PC-9 (cell line): ENCODE data around the gene CXXC5. TPM values are rescaled to one million over a fixed set of nuclear protein-coding genes. Genes with fewer than 3 reads are reported as not detected.

Experiments used
- BruUV-seq: library from RNA; stranded (reverse); fragments of 400-500 nt; replicated peaks from 2 replicates; lab custom pipeline; 2021; lab: Mats Ljungman, UMichigan
- CTCF ChIA-PET: fragments of 300-600 bp; sonication (Branson Sonifier 250); formaldehyde crosslinking; loops from one replicate; lab custom pipeline; 2022; ENCODE audit warnings: antibody characterized with exemption; lab: Charles Lee
- POLR2A ChIA-PET: fragments of 300-600 bp; sonication (Branson Sonifier 250); formaldehyde crosslinking; loops from one replicate; lab custom pipeline; 2022; ENCODE audit warnings: antibody characterized with exemption; ENCODE audit not compliant: unreplicated experiment; lab: Charles Lee
- DNase-seq, 2 experiments: peaks; one replicate each; pipeline versions ENCODE4 v3.0.0 to v3.0.0-alpha.2; 2015 to 2022; ENCODE audit warnings: mixed read lengths in 1 of 2
- H2AFZ ChIP-seq: fragments of 200-600 bp; sonication (generic); 2 replicates; pipeline ENCODE4 v1.8.1; 2017; ENCODE audit warnings: antibody characterized with exemption
- H3F3A ChIP-seq: fragments of 200-600 bp; sonication (generic); 2 replicates; pipeline ENCODE4 v1.8.1; 2017; ENCODE audit warnings: antibody characterized with exemption, mild to moderate bottlenecking, low read depth; ENCODE audit not compliant: insufficient read depth
- H3K27ac ChIP-seq: fragments of 200-600 bp; sonication (generic); 2 replicates; pipeline ENCODE4 v1.6.1; 2016; ENCODE audit warnings: mixed run types
- H3K27me3 ChIP-seq: fragments of 200-600 bp; sonication (generic); 2 replicates; pipeline ENCODE4 v1.6.1; 2016; ENCODE audit warnings: low read depth, mixed run types; ENCODE audit not compliant: insufficient read depth
- H3K36me3 ChIP-seq: fragments of 200-600 bp; sonication (generic); 2 replicates; pipeline ENCODE4 v1.6.1; 2016; ENCODE audit warnings: low read depth, mixed run types
- H3K4me1 ChIP-seq: fragments of 200-600 bp; sonication (generic); replicated peaks from 2 replicates; pipeline ENCODE4 v1.6.1; 2016; ENCODE audit warnings: mixed run types; ENCODE audit not compliant: insufficient read depth
- H3K4me2 ChIP-seq: fragments of 200-600 bp; sonication (generic); 2 replicates; pipeline ENCODE4 v1.6.1; 2017; ENCODE audit warnings: mixed run types
- H3K4me3 ChIP-seq: fragments of 200-600 bp; sonication (generic); 2 replicates; pipeline ENCODE4 v1.6.1; 2016; ENCODE audit warnings: mixed run types
- H3K79me2 ChIP-seq: fragments of 200-600 bp; sonication (generic); 2 replicates; pipeline ENCODE4 v1.6.1; 2017; ENCODE audit warnings: low read depth, mixed run types
- H3K9me2 ChIP-seq: fragments of 200-600 bp; sonication (generic); 2 replicates; pipeline ENCODE4 v1.8.1; 2017; ENCODE audit warnings: mild to moderate bottlenecking; ENCODE audit not compliant: insufficient read depth
- H3K9me3 ChIP-seq: fragments of 200-600 bp; sonication (generic); 2 replicates; pipeline ENCODE4 v1.8.1; 2016; ENCODE audit warnings: low read depth; ENCODE audit not compliant: insufficient read depth
- H4K20me1 ChIP-seq: fragments of 200-600 bp; sonication (generic); 2 replicates; pipeline ENCODE4 v1.8.1; 2017; ENCODE audit not compliant: insufficient read depth
- CTCF ChIP-seq: fragments of 200-600 bp; sonication (generic); conservative IDR thresholded peaks from 2 replicates; pipeline ENCODE4 v1.6.1; 2017; ENCODE audit warnings: mixed run types, antibody characterized with exemption, mild to moderate bottlenecking, moderate library complexity
- EZH2 ChIP-seq: fragments of 200-600 bp; sonication (generic); IDR thresholded peaks from 2 replicates; pipeline ENCODE4 v1.8.0; 2017; ENCODE audit warnings: antibody characterized with exemption, low read depth
- intact Hi-C: fragments of 100-400 bp; cut with micrococcal nuclease; formaldehyde crosslinking; loops from one replicate; pipeline ENCODE4 v1.10.0; 2022; ENCODE audit not compliant: unreplicated experiment
- total RNA-seq: library from RNA; stranded (reverse); gene quantifications from 2 replicates; pipeline ENCODE4 v1.2.3, GENCODE V29; 2021

Gene CXXC5
- total RNA-seq, 1 experiment from 2014 or later, result 59.9 TPM

DNA sequence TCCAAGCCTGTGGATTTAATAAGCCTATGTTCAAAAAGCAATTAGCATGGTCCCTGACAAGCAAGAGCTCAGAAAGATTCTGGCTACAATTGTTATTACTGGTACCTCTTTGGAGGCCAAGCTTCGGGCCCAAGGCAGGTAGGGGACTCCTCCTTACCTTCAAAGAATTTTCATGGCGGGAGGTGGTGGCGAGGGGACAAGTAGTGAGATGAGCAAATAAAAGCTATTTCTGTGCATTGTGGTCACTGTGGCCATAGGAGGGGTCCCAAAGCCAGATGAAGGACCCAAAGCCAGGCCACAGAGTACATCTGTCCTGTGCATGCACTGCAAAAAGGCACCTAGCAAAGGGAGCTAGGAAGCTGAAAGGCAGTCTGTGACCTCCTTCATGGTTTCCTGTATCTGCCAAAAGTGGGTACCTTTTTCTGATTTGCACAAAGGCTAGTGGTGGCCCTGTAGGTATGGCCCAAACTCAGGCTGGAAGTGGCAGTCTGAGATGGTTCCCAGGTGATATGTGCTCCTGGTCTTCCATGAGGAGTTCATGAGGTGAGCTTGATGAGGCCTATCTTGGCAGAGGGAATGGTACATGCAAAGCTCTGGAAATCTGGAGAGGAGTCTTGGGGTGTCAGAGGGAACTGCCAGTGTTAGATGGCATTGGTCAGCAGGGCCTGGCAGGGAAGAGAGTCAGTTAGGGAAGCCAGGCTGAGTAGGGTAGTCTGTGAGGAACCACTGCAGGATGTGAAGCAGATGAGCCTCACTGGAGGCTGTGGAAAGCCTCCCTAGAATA, 3.3 kb upstream of the CXXC5 start:
- Histone ChIP-seq H3K79me2 (peaks cover 11% of the 10 kb centered on the region), H3K27me3 (no peaks in the 10 kb centered on the region), H3F3A (peaks cover 26% of the 10 kb centered on the region; the same call in 1 of the 2 replicates), H3K9me3 (no peaks in the 10 kb centered on the region), H3K36me3 (no peaks in the 10 kb centered on the region), H4K20me1 (no peaks in the 10 kb centered on the region), H3K4me2 (peak overlapping the region; percentile 81), H3K4me1 (peaks cover 68% of the 10 kb centered on the region), H3K4me3 (no peak overlapping the region), H3K27ac (no peak overlapping the region), H2AFZ (no peak overlapping the region), H3K9me2 (no peaks in the 10 kb centered on the region)
- ChIA-PET POLR2A (interaction anchor here (0.6 kb wide), 1 partner anchor 269 kb away, joined by 5 read pairs; no protein-coding TSS in a partner anchor), CTCF (interaction anchor here (0.5 kb wide), 1 partner anchor 139 kb away, joined by 5 read pairs; no protein-coding TSS in a partner anchor)
- BruUV-seq, result no TSS peak
- intact Hi-C loops, result no loop called here
- TF ChIP-seq EZH2 (no peak), CTCF (no peak)
- DNase-seq, result peak in 1 of 2 experiments; percentile 31

GRCh38 chr5:139645430-139645871, 2.7 kb upstream of the CXXC5 start:
- intact Hi-C loops, result no loop called here
- Histone ChIP-seq H3K27me3 (no peaks in the 10 kb centered on the region), H3K79me2 (peaks cover 17% of the 10 kb centered on the region), H3K4me2 (no peak overlapping the region), H3K36me3 (no peaks in the 10 kb centered on the region), H4K20me1 (no peaks in the 10 kb centered on the region), H2AFZ (no peak overlapping the region), H3F3A (peaks cover 29% of the 10 kb centered on the region; the same call in 1 of the 2 replicates), H3K4me3 (no peak overlapping the region), H3K4me1 (peaks cover 68% of the 10 kb centered on the region), H3K9me3 (no peaks in the 10 kb centered on the region), H3K9me2 (no peaks in the 10 kb centered on the region), H3K27ac (no peak overlapping the region)
- peak in 1 of 2 experiments; percentile 16 for DNase-seq
- TF ChIP-seq EZH2 (no peak), CTCF (no peak)
- ChIA-PET CTCF (no interaction called here), POLR2A (interaction anchor here (0.6 kb wide), 1 partner anchor 270 kb away, joined by 5 read pairs; no protein-coding TSS in a partner anchor)
- no TSS peak for BruUV-seq

- H3K4me2 ChIP-seq, result no peak overlapping the region
- H3K4me3 ChIP-seq, result no peak overlapping the region
- no peak overlapping the region for H3K27ac ChIP-seq
- no peak overlapping the region for H2AFZ ChIP-seq
- CTCF ChIA-PET, result interaction anchor here (0.9 kb wide), 1 partner anchor 131 kb away, joined by 3 read pairs; no protein-coding TSS in a partner anchor
- H3K79me2 ChIP-seq, result peaks cover 24% of the 10 kb centered on the region
- DNase-seq, result no peak
- no peaks in the 10 kb centered on the region for H3K27me3 ChIP-seq
- H3F3A ChIP-seq, result peaks cover 36% of the 10 kb centered on the region; the same call in 1 of the 2 replicates
- no peaks in the 10 kb centered on the region for H3K36me3 ChIP-seq
- H3K4me1 ChIP-seq, result peaks cover 68% of the 10 kb centered on the region
- no peaks in the 10 kb centered on the region for H3K9me3 ChIP-seq
- H4K20me1 ChIP-seq, result peaks cover 6% of the 10 kb centered on the region; the same call in 1 of the 2 replicates
- intact Hi-C loops, result no loop called here
- no peaks in the 10 kb centered on the region for H3K9me2 ChIP-seq
- no TSS peak for BruUV-seq
- TF ChIP-seq EZH2 (no peak), CTCF (no peak)
- POLR2A ChIA-PET, result no interaction called here
These were observed 2.0 kb upstream of the CXXC5 start for GRCh38 chr5:139646111-139646510.
